GM23338 (cell line): ENCODE measurements around the gene MYO5C. TPM values are rescaled to one million over a fixed set of nuclear protein-coding genes. Genes with fewer than 3 reads are reported as not detected.

ENCODE experiments used
- ATAC-seq: fragments of 200-7000 bp; cut with Tn5 transposase; 3 replicates; pipeline ENCODE4 v1.9.1; 2020
- DNase-seq: peaks from one replicate; pipeline ENCODE4 v3.0.0-alpha.2; 2015; ENCODE audit warnings: low spot score
- H2AFZ ChIP-seq: fragments of 200-600 bp; sonication (generic); 2 replicates; pipeline ENCODE4 v1.8.0; 2016; ENCODE audit warnings: antibody characterized with exemption, mild to moderate bottlenecking, moderate library complexity
- H3F3A ChIP-seq: fragments of 200-600 bp; sonication (generic); replicated peaks from 2 replicates; pipeline ENCODE4 v1.8.0; 2017; ENCODE audit warnings: antibody characterized with exemption, mixed run types, low read depth
- H3K27ac ChIP-seq: fragments of 200-600 bp; sonication (generic); 2 replicates; pipeline ENCODE4 v1.6.1; 2016; ENCODE audit warnings: low read depth
- H3K27me3 ChIP-seq: fragments of 200-600 bp; sonication (generic); 2 replicates; pipeline ENCODE4 v1.8.0; 2016; ENCODE audit warnings: mild to moderate bottlenecking, mixed run types, moderate library complexity; ENCODE audit not compliant: insufficient read depth
- H3K36me3 ChIP-seq: fragments of 200-600 bp; sonication (generic); 2 replicates; pipeline ENCODE4 v1.8.0; 2016; ENCODE audit warnings: mild to moderate bottlenecking; ENCODE audit not compliant: insufficient read depth
- H3K4me1 ChIP-seq: fragments of 200-600 bp; sonication (generic); 2 replicates; pipeline ENCODE4 v1.8.0; 2016; ENCODE audit warnings: mild to moderate bottlenecking, moderate library complexity; ENCODE audit not compliant: insufficient read depth
- H3K4me2 ChIP-seq: fragments of 200-600 bp; sonication (generic); 2 replicates; pipeline ENCODE4 v1.7.1; 2017; ENCODE audit warnings: mixed run types
- H3K4me3 ChIP-seq: fragments of 200-600 bp; sonication (generic); 2 replicates; pipeline ENCODE4 v1.6.1; 2016; ENCODE audit warnings: mixed run types
- H3K79me2 ChIP-seq: fragments of 200-600 bp; sonication (generic); replicated peaks from 2 replicates; pipeline ENCODE4 v1.8.0; 2017; ENCODE audit warnings: mild to moderate bottlenecking; ENCODE audit not compliant: insufficient read depth
- H3K9me2 ChIP-seq: fragments of 200-600 bp; sonication (generic); 2 replicates; pipeline ENCODE4 v1.8.0; 2017; ENCODE audit not compliant: insufficient read depth
- H4K20me1 ChIP-seq: fragments of 200-600 bp; sonication (generic); replicated peaks from 2 replicates; pipeline ENCODE4 v1.8.0; 2017; ENCODE audit warnings: mild to moderate bottlenecking; ENCODE audit not compliant: insufficient read depth
- H3K27ac Mint-ChIP-seq: 2 replicates; pipeline ENCODE4 v1.8.0; 2020; ENCODE audit warnings: inconsistent platforms, mild to moderate bottlenecking, moderate library complexity, mixed read lengths
- H3K27me3 Mint-ChIP-seq: 3 replicates; pipeline ENCODE4 v1.8.0; 2022; ENCODE audit warnings: low read depth, mild to moderate bottlenecking, moderate library complexity, mixed read lengths, inconsistent platforms; ENCODE audit not compliant: insufficient read depth, poor library complexity
- H3K36me3 Mint-ChIP-seq: 3 replicates; pipeline ENCODE4 v1.8.0; 2021; ENCODE audit warnings: low read depth, mild to moderate bottlenecking, inconsistent platforms, moderate library complexity, mixed read lengths
- H3K4me1 Mint-ChIP-seq: 3 replicates; pipeline ENCODE4 v1.8.0; 2020; ENCODE audit warnings: mild to moderate bottlenecking, inconsistent platforms, mixed read lengths
- H3K4me3 Mint-ChIP-seq: 3 replicates; pipeline ENCODE4 v1.8.0; 2021; ENCODE audit warnings: moderate library complexity, mild to moderate bottlenecking, inconsistent platforms, mixed read lengths
- H3K9me3 Mint-ChIP-seq: 3 replicates; pipeline ENCODE4 v1.8.0; 2020; ENCODE audit warnings: moderate library complexity, mild to moderate bottlenecking, inconsistent platforms, mixed read lengths
- CTCF ChIP-seq, 2 experiments: fragments of 200-600 bp in 1 of 2; sonication (generic) in 1 of 2; conservative IDR thresholded peaks; 2 replicates each; pipeline versions ENCODE4 v1.5.1 to v1.6.1; 2016 to 2017; ENCODE audit warnings: antibody characterized with exemption in 2 of 2, low read depth in 2 of 2, mild to moderate bottlenecking in 2 of 2, moderate library complexity in 1 of 2
- ETS1 ChIP-seq: IDR thresholded peaks from 2 replicates; pipeline ENCODE4 v1.6.1; 2016; ENCODE audit warnings: antibody characterized with exemption
- EZH2phosphoT487 ChIP-seq: fragments of 200-600 bp; sonication (generic); IDR thresholded peaks from one replicate; pipeline ENCODE4 v1.8.1; 2018; ENCODE audit warnings: antibody characterized with exemption; ENCODE audit not compliant: unreplicated experiment
- JUNB ChIP-seq: IDR thresholded peaks from one replicate; pipeline ENCODE4 v1.6.1; 2016; ENCODE audit warnings: antibody characterized with exemption; ENCODE audit not compliant: unreplicated experiment
- NANOG ChIP-seq: IDR thresholded peaks from 2 replicates; pipeline ENCODE4 v1.6.1; 2016; ENCODE audit warnings: antibody characterized with exemption, borderline replicate concordance
- ZNF331 ChIP-seq: fragments of 250-450 bp; sonication (Bioruptor Pico); IDR thresholded peaks from 2 replicates; pipeline ENCODE4 v1.5.0; 2020; ENCODE audit warnings: low read depth, mild to moderate bottlenecking, moderate library complexity
- polyA plus RNA-seq: library from polyadenylated mRNA; unstranded; fragments of >200 nt; fragmentation: Nextera tagmentation; extraction: Ambion mirVana; gene quantifications from 2 replicates; pipeline ENCODE4 v1.2.1, GENCODE V29; 2016
- total RNA-seq: library from RNA; depleted of rRNA; stranded (reverse); fragments of >200 nt; shearing (Covaris generic); gene quantifications from 2 replicates; pipeline ENCODE4 v1.2.3, GENCODE V29; 2014
- TF ChIP-seq, protein P1 (sequence below): fragments of 250-450 bp; sonication (Bioruptor Pico); IDR thresholded peaks from 2 replicates; pipeline ENCODE4 v1.5.0; 2020; ENCODE audit warnings: mild to moderate bottlenecking, moderate library complexity

Gene MYO5C
- total and polyA plus RNA-seq, 2 experiments from 2014 or later: 7.9 to 28.8 TPM

- Mint-ChIP-seq H3K4me3 (no peak overlapping the region), H3K36me3 (peaks cover 18% of the 10 kb centered on the region), H3K4me1 (no peaks in the 10 kb centered on the region), H3K27me3 (peaks cover 4% of the 10 kb centered on the region), H3K9me3 (no peaks in the 10 kb centered on the region), H3K27ac (no peak overlapping the region)
- Histone ChIP-seq H3K4me2 (no peak overlapping the region), H4K20me1 (no peaks in the 10 kb centered on the region), H3K4me1 (no peaks in the 10 kb centered on the region), H3K9me2 (no peaks in the 10 kb centered on the region), H3K27me3 (no peaks in the 10 kb centered on the region), H3F3A (no peaks in the 10 kb centered on the region), H3K4me3 (no peak overlapping the region), H3K27ac (no peak overlapping the region), H3K36me3 (peaks cover 2% of the 10 kb centered on the region; the same call in 1 of the 2 replicates), H3K79me2 (no peaks in the 10 kb centered on the region), H2AFZ (no peak overlapping the region)
- TF ChIP-seq JUNB: no peak
- no peak for TF ChIP-seq NANOG
- no peak for TF ChIP-seq ETS1
- TF ChIP-seq, protein P1, sequence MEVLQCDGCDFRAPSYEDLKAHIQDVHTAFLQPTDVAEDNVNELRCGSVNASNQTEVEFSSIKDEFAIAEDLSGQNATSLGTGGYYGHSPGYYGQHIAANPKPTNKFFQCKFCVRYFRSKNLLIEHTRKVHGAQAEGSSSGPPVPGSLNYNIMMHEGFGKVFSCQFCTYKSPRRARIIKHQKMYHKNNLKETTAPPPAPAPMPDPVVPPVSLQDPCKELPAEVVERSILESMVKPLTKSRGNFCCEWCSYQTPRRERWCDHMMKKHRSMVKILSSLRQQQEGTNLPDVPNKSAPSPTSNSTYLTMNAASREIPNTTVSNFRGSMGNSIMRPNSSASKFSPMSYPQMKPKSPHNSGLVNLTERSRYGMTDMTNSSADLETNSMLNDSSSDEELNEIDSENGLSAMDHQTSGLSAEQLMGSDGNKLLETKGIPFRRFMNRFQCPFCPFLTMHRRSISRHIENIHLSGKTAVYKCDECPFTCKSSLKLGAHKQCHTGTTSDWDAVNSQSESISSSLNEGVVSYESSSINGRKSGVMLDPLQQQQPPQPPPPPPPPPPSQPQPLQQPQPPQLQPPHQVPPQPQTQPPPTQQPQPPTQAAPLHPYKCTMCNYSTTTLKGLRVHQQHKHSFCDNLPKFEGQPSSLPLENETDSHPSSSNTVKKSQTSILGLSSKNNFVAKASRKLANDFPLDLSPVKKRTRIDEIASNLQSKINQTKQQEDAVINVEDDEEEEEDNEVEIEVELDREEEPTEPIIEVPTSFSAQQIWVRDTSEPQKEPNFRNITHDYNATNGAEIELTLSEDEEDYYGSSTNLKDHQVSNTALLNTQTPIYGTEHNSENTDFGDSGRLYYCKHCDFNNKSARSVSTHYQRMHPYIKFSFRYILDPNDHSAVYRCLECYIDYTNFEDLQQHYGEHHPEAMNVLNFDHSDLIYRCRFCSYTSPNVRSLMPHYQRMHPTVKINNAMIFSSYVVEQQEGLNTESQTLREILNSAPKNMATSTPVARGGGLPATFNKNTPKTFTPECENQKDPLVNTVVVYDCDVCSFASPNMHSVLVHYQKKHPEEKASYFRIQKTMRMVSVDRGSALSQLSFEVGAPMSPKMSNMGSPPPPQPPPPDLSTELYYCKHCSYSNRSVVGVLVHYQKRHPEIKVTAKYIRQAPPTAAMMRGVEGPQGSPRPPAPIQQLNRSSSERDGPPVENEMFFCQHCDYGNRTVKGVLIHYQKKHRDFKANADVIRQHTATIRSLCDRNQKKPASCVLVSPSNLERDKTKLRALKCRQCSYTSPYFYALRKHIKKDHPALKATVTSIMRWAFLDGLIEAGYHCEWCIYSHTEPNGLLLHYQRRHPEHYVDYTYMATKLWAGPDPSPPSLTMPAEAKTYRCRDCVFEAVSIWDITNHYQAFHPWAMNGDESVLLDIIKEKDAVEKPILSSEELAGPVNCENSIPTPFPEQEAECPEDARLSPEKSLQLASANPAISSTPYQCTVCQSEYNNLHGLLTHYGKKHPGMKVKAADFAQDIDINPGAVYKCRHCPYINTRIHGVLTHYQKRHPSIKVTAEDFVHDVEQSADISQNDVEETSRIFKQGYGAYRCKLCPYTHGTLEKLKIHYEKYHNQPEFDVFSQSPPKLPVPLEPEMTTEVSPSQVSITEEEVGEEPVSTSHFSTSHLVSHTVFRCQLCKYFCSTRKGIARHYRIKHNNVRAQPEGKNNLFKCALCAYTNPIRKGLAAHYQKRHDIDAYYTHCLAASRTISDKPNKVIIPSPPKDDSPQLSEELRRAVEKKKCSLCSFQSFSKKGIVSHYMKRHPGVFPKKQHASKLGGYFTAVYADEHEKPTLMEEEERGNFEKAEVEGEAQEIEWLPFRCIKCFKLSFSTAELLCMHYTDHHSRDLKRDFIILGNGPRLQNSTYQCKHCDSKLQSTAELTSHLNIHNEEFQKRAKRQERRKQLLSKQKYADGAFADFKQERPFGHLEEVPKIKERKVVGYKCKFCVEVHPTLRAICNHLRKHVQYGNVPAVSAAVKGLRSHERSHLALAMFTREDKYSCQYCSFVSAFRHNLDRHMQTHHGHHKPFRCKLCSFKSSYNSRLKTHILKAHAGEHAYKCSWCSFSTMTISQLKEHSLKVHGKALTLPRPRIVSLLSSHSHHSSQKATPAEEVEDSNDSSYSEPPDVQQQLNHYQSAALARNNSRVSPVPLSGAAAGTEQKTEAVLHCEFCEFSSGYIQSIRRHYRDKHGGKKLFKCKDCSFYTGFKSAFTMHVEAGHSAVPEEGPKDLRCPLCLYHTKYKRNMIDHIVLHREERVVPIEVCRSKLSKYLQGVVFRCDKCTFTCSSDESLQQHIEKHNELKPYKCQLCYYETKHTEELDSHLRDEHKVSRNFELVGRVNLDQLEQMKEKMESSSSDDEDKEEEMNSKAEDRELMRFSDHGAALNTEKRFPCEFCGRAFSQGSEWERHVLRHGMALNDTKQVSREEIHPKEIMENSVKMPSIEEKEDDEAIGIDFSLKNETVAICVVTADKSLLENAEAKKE (CRISPR knock-in tag): no peak
- TF ChIP-seq EZH2phosphoT487: no peak
- no peak for TF ChIP-seq CTCF (conservative IDR thresholded peaks at IDR 0.05; ENCODE audit: low read depth in 2 of 2)
- no peak for TF ChIP-seq ZNF331 (CRISPR knock-in tag)
- DNase-seq (no peak), ATAC-seq (no peak)
These were observed 22.1 kb upstream of the MYO5C start for GRCh38 chr15:52317688-52318087.
